ENCODE results near the gene RPRML. TPM values are rescaled to one million over a fixed set of nuclear protein-coding genes. Genes with fewer than 3 reads are reported as not detected.

Gene RPRML
- not detected for total RNA-seq

GRCh38 chr17:46979147-46979863 is at the start of gene RPRML:
TSS of gene RPRML (minus strand) at chr17:46979253. CDS start at chr17:46979007, 246 bp downstream.

Other genes with a start within 250 kb of the RPRML start
- 2.9 TPM for gene WNT3, start 160.6 kb downstream of the RPRML start, total RNA-seq
- gene WNT9B, start 127.7 kb downstream of the RPRML start, total RNA-seq, result 0.16 TPM
- gene GOSR2, start 56.1 kb downstream of the RPRML start, total RNA-seq, result 61.1 TPM
- 96.0 TPM for gene CDC27, start 210.0 kb upstream of the RPRML start, total RNA-seq
- 34.5 TPM for gene MYL4, start 230.1 kb upstream of the RPRML start, total RNA-seq